SK-N-SH treated with all-trans-retinoic acid at 6 μM for 48 hours (cell line): ENCODE measurements around the gene OR9A2.
A peak's percentile ranks its signal among the peaks of the same experiment; 100 is the strongest.

Experiments used
- ATAC-seq: fragments of 200-7000 bp; cut with Tn5 transposase; 3 replicates; pipeline ENCODE4 v1.9.1; 2020; ENCODE audit warnings: mild to moderate bottlenecking, moderate library complexity
- ARNTL ChIP-seq: fragments of 450-650 bp; formaldehyde crosslinking; IDR thresholded peaks from 2 replicates; pipeline ENCODE4 v1.5.0; 2020; ENCODE audit warnings: low read depth, mild to moderate bottlenecking, moderate library complexity, borderline replicate concordance
- CSDC2 ChIP-seq: fragments of 250-450 bp; sonication (Bioruptor Pico); IDR thresholded peaks from 2 replicates; pipeline ENCODE4 v1.5.0; 2020; ENCODE audit warnings: mild to moderate bottlenecking, moderate library complexity
- ESRRG ChIP-seq: fragments of 250-450 bp; sonication (Bioruptor Pico); IDR thresholded peaks from 2 replicates; pipeline ENCODE4 v1.6.1; 2021; ENCODE audit warnings: mild to moderate bottlenecking
- ISL1 ChIP-seq: fragments of 250-450 bp; sonication (Bioruptor Pico); IDR thresholded peaks from 2 replicates; pipeline ENCODE4 v2.1.2; 2022; ENCODE audit warnings: mild to moderate bottlenecking, moderate library complexity
- OSR1 ChIP-seq: fragments of 250-450 bp; sonication (Bioruptor Pico); IDR thresholded peaks from 2 replicates; pipeline ENCODE4 v1.8.0; 2022; ENCODE audit warnings: moderate library complexity, mild to moderate bottlenecking, inconsistent platforms
- PPARA ChIP-seq: fragments of 250-450 bp; sonication (Bioruptor Pico); IDR thresholded peaks from 2 replicates; pipeline ENCODE4 v1.5.0; 2020; ENCODE audit warnings: mild to moderate bottlenecking, borderline replicate concordance
- SNAI2 ChIP-seq: fragments of 250-450 bp; sonication (Bioruptor Pico); IDR thresholded peaks from 2 replicates; pipeline ENCODE4 v1.5.0; 2020; ENCODE audit warnings: mild to moderate bottlenecking, moderate library complexity
- TSHZ2 ChIP-seq: fragments of 250-450 bp; sonication (Bioruptor Pico); IDR thresholded peaks from 2 replicates; pipeline ENCODE4 v1.5.0; 2020; ENCODE audit warnings: mild to moderate bottlenecking, moderate library complexity
- ZC3H10 ChIP-seq: fragments of 250-450 bp; sonication (Bioruptor Pico); IDR thresholded peaks from 2 replicates; pipeline ENCODE4 v1.5.1; 2021; ENCODE audit warnings: mild to moderate bottlenecking, moderate library complexity
- ZNF565 ChIP-seq: fragments of 450-650 bp; formaldehyde crosslinking; conservative IDR thresholded peaks from 2 replicates; pipeline ENCODE4 v1.5.0; 2020; ENCODE audit warnings: low read depth, mild to moderate bottlenecking, moderate library complexity
- ZNF70 ChIP-seq: fragments of 450-650 bp; formaldehyde crosslinking; IDR thresholded peaks from 2 replicates; pipeline ENCODE4 v1.5.0; 2020; ENCODE audit warnings: mild to moderate bottlenecking, moderate library complexity
- ZNF8 ChIP-seq: fragments of 450-650 bp; formaldehyde crosslinking; IDR thresholded peaks from 2 replicates; pipeline ENCODE4 v1.5.0; 2020; ENCODE audit warnings: mild to moderate bottlenecking, moderate library complexity
- TF ChIP-seq, protein P1 (sequence below): fragments of 250-450 bp; sonication (Bioruptor Pico); IDR thresholded peaks from 2 replicates; pipeline ENCODE4 v1.8.0; 2020; ENCODE audit warnings: mild to moderate bottlenecking, moderate library complexity, borderline replicate concordance
- TF ChIP-seq, protein P2 (sequence below): fragments of 250-450 bp; sonication (Bioruptor Pico); IDR thresholded peaks from 2 replicates; pipeline ENCODE4 v1.8.0; 2021; ENCODE audit warnings: low read depth, mild to moderate bottlenecking, moderate library complexity, borderline replicate concordance
- TF ChIP-seq, protein P3 (sequence below): fragments of 250-450 bp; sonication (Bioruptor Pico); IDR thresholded peaks from 2 replicates; pipeline ENCODE4 v1.5.1; 2021; ENCODE audit warnings: mild to moderate bottlenecking, moderate library complexity

Gene OR9A2

GRCh38 chr7:143008007-143008901, 18.7 kb downstream of the OR9A2 start (continued):
- TF ChIP-seq, protein P1, sequence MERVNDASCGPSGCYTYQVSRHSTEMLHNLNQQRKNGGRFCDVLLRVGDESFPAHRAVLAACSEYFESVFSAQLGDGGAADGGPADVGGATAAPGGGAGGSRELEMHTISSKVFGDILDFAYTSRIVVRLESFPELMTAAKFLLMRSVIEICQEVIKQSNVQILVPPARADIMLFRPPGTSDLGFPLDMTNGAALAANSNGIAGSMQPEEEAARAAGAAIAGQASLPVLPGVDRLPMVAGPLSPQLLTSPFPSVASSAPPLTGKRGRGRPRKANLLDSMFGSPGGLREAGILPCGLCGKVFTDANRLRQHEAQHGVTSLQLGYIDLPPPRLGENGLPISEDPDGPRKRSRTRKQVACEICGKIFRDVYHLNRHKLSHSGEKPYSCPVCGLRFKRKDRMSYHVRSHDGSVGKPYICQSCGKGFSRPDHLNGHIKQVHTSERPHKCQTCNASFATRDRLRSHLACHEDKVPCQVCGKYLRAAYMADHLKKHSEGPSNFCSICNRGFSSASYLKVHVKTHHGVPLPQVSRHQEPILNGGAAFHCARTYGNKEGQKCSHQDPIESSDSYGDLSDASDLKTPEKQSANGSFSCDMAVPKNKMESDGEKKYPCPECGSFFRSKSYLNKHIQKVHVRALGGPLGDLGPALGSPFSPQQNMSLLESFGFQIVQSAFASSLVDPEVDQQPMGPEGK (CRISPR knock-in tag): no peak
- no peak for TF ChIP-seq ISL1
- TF ChIP-seq, protein P2, sequence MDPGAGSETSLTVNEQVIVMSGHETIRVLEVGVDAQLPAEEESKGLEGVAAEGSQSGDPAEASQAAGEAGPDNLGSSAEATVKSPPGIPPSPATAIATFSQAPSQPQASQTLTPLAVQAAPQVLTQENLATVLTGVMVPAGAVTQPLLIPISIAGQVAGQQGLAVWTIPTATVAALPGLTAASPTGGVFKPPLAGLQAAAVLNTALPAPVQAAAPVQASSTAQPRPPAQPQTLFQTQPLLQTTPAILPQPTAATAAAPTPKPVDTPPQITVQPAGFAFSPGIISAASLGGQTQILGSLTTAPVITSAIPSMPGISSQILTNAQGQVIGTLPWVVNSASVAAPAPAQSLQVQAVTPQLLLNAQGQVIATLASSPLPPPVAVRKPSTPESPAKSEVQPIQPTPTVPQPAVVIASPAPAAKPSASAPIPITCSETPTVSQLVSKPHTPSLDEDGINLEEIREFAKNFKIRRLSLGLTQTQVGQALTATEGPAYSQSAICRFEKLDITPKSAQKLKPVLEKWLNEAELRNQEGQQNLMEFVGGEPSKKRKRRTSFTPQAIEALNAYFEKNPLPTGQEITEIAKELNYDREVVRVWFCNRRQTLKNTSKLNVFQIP: no peak
- TF ChIP-seq CSDC2 (CRISPR knock-in tag): no peak
- TF ChIP-seq, all 23 proteins: peak for 0

- no peak for ATAC-seq
- TF ChIP-seq ZNF70 (CRISPR knock-in tag) (no peak), ZC3H10 (CRISPR knock-in tag) (no peak), ISL1 (no peak), OSR1 (no peak), ZNF565 (CRISPR knock-in tag) (no peak), PPARA (CRISPR knock-in tag) (no peak), ARNTL (no peak), SNAI2 (CRISPR knock-in tag) (no peak), CSDC2 (CRISPR knock-in tag) (no peak), TSHZ2 (CRISPR knock-in tag) (no peak)
- TF ChIP-seq, protein P3, sequence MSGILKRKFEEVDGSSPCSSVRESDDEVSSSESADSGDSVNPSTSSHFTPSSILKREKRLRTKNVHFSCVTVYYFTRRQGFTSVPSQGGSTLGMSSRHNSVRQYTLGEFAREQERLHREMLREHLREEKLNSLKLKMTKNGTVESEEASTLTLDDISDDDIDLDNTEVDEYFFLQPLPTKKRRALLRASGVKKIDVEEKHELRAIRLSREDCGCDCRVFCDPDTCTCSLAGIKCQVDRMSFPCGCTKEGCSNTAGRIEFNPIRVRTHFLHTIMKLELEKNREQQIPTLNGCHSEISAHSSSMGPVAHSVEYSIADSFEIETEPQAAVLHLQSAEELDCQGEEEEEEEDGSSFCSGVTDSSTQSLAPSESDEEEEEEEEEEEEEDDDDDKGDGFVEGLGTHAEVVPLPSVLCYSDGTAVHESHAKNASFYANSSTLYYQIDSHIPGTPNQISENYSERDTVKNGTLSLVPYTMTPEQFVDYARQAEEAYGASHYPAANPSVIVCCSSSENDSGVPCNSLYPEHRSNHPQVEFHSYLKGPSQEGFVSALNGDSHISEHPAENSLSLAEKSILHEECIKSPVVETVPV (CRISPR knock-in tag): no peak
- TF ChIP-seq, protein P2: no peak
These were observed 21.2 kb downstream of the OR9A2 start for GRCh38 chr7:143005632-143006260.

GRCh38 chr7:143003393-143004051, 23.4 kb downstream of the OR9A2 start:
- peak; percentile 69 for ATAC-seq

More at GRCh38 chr7:143003393-143004051, 23.4 kb downstream of the OR9A2 start:
- TF ChIP-seq, protein P3 (CRISPR knock-in tag): no peak
- TF ChIP-seq OSR1 (no peak), ZNF565 (CRISPR knock-in tag) (no peak), TSHZ2 (CRISPR knock-in tag) (no peak), ESRRG (CRISPR knock-in tag) (no peak), ZNF8 (no peak)
- TF ChIP-seq, protein P1 (CRISPR knock-in tag): no peak
- TF ChIP-seq, all 23 proteins: peak for 0
